Brain microvascular endothelial cell (primary cell): ENCODE measurements around the gene SMIM3.
"Not testable (repeated sequence)": the region's sequence is repeated elsewhere in the genome, so short reads cannot be mapped to it uniquely, and the experiment has no call there.

Experiments
- DNase-seq: peaks from one replicate; pipeline ENCODE4 v3.0.0-alpha.2; 2020
- H3K27ac ChIP-seq: fragments of 250-450 bp; sonication (Bioruptor Pico); 2 replicates; pipeline ENCODE4 v1.5.1; 2020; ENCODE audit warnings: mild to moderate bottlenecking, moderate library complexity
- H3K27me3 ChIP-seq: fragments of 250-450 bp; sonication (Bioruptor Pico); replicated peaks from 2 replicates; pipeline ENCODE4 v1.5.1; 2020; ENCODE audit warnings: mild to moderate bottlenecking
- H3K36me3 ChIP-seq: fragments of 250-450 bp; sonication (Bioruptor Pico); replicated peaks from 2 replicates; pipeline ENCODE4 v1.5.1; 2020; ENCODE audit warnings: mild to moderate bottlenecking
- H3K4me3 ChIP-seq: 2 replicates; pipeline ENCODE4 v1.5.1; 2011; ENCODE audit warnings: low read depth, mild to moderate bottlenecking, control low read depth, low read length, moderate library complexity
- CTCF ChIP-seq: IDR thresholded peaks from 2 replicates; pipeline ENCODE4 v1.5.1; 2011; ENCODE audit warnings: low read depth, mild to moderate bottlenecking, moderate library complexity, low read length, control low read depth, inconsistent platforms; ENCODE audit errors: missing control alignments
- in situ Hi-C: cut with HindIII; loops from 2 replicates; pipeline ENCODE4 v1.10.0; 2017; ENCODE audit warnings: low sequenced_read_pairs, low pct_ligation_motif_present

SMIM3 gene

GRCh38 chr5:150809363-150809762 is 30.8 kb downstream of the SMIM3 start:
- Histone ChIP-seq H3K27me3 (no peaks in the 10 kb centered on the region), H3K36me3 (no peaks in the 10 kb centered on the region), H3K27ac (no peak overlapping the region), H3K4me3 (no peak overlapping the region)
- no peak for DNase-seq
- no peak for TF ChIP-seq CTCF
- in situ Hi-C loops = no loop called here

GRCh38 chr5:150815010-150815409 is 36.5 kb downstream of the SMIM3 start:
- TF ChIP-seq CTCF = no peak
- H3K4me3 ChIP-seq = no peak overlapping the region
- DNase-seq = no peak
- in situ Hi-C loops = no loop called here
- no peaks in the 10 kb centered on the region for H3K27me3 ChIP-seq
- no peaks in the 10 kb centered on the region for H3K36me3 ChIP-seq
- no peak overlapping the region for H3K27ac ChIP-seq

GRCh38 chr5:150816946-150817345 is 38.4 kb downstream of the SMIM3 start:
- no peak for TF ChIP-seq CTCF
- H3K4me3 ChIP-seq = no peak overlapping the region
- no peak overlapping the region for H3K27ac ChIP-seq
- DNase-seq = no peak
- in situ Hi-C loops = no loop called here
- H3K27me3 ChIP-seq = no peaks in the 10 kb centered on the region
- no peaks in the 10 kb centered on the region for H3K36me3 ChIP-seq

- Histone ChIP-seq H3K27ac (no peak overlapping the region), H3K4me3 (no peak overlapping the region), H3K27me3 (no peaks in the 10 kb centered on the region), H3K36me3 (no peaks in the 10 kb centered on the region)
- TF ChIP-seq CTCF = no peak
- in situ Hi-C loops = no loop called here
- DNase-seq = no peak
These were observed 51.2 kb downstream of the SMIM3 start for GRCh38 chr5:150829744-150830143.

GRCh38 chr5:150831821-150832220 is 53.3 kb downstream of the SMIM3 start:
- H3K4me3 ChIP-seq, in situ Hi-C loops, DNase-seq, H3K27me3 ChIP-seq, H3K27ac ChIP-seq, H3K36me3 ChIP-seq: not testable (repeated sequence)

- H3K4me3 ChIP-seq = no peak overlapping the region
- no peak for DNase-seq
- no peaks in the 10 kb centered on the region for H3K36me3 ChIP-seq
- no peak for TF ChIP-seq CTCF
- H3K27me3 ChIP-seq = no peaks in the 10 kb centered on the region
- no peak overlapping the region for H3K27ac ChIP-seq
- in situ Hi-C loops = no loop called here
These were observed 57.5 kb downstream of the SMIM3 start for GRCh38 chr5:150836064-150836463.
